ENCODE measurements around the gene MBD5.

GRCh38 chr2:148495586-148495985, 474.7 kb downstream of the MBD5 start:
- TF ChIP-seq POLR2AphosphoS5 (IDR thresholded peaks at IDR 0.05) (no peak), POLR2A (IDR thresholded peaks at IDR 0.05) (no peak)

Measured in prostate gland (tissue), 1 donor.